T47D (cell line): Measurements from ENCODE around the gene FIBP.

ENCODE experiments used
- DNase-seq, 2 experiments: peaks; one replicate each; pipeline versions ENCODE4 v3.0.0 to v3.0.0-alpha.2; 2011 to 2012; ENCODE audit warnings: low read depth in 1 of 2, low spot score in 1 of 2
- JUND ChIP-seq: IDR thresholded peaks from 2 replicates; pipeline ENCODE4 v1.6.1; 2012; ENCODE audit warnings: low read depth
- in situ Hi-C: cut with HindIII; loops from 2 replicates; pipeline ENCODE4 v1.10.0; 2016; ENCODE audit warnings: low sequenced_read_pairs, low pct_unique_long_range_greater_than_20kb

The FIBP gene

DNA sequence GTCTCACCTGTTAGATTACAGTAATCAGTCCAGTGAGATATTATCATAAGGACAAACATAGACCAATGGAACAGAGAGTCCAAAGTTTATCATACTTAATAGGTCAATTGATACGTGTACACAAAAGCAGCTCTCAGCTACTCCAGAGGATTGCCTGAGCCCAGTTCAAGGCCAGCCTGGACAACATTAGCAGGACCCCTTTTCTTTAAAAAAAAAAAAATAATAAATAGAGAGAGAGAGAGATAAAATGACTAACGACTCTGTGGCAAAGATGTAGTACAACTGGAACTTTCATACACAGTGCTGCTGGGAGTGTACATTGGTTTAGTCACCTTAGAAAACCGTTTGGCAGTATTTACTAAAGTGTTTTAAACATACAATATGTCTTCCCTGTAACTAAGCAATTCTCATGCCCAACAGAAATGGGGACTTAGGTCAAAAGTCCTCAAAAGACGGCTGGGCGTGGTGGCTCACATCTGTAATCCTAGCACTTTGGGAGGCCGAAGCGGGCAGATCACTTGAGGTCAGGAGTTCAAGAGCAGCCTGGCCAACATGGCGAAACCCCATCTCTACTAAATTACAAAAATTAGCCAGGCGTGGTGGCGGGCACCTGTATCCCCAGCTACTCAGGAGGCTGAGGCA lies 43.9 kb downstream of the FIBP start:
- no peak for DNase-seq
- no peak for TF ChIP-seq JUND
- in situ Hi-C loops: no loop called here

DNA sequence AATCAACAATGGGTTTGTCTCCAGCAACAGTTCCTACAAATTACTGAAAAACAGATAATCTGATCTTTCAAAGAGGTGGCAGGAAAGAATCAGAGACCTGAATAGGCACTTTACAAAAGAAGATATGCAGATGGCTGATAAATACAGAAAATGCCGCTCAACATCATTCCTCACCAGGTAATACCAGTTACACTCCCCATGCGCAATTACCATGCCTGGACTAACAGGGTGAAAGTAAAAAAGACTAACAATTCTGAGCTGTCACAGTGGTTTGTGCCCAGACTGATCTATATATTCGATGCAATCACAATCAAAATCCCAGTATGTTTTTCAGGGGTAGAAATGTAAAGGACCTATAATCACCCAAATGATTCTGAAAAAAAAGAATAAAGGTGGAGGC lies 44.5 kb downstream of the FIBP start:
- no peak for TF ChIP-seq JUND
- in situ Hi-C loops: no loop called here
- DNase-seq: peak in 1 of 2 experiments; percentile 58

DNA sequence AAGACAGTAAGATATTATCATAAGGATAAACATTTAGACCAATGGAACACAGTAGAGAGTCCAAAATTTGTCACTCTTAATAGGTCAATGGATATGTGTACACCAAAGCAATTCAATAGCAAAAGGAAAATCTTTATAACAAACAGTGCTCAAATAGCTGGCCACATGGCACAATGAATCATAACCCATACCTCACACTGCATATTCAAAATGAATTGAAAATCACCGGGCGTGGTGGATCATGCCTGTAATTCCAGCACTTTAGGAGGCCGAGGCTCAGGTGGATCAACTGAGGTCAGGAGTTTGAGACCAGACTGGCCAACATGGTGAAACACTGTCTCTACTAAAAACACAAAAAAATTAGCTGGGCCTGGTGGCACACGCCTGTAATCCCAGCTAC lies 46.1 kb downstream of the FIBP start:
- in situ Hi-C loops: no loop called here
- peak in 1 of 2 experiments; percentile 24 for DNase-seq
- TF ChIP-seq JUND: no peak

DNA sequence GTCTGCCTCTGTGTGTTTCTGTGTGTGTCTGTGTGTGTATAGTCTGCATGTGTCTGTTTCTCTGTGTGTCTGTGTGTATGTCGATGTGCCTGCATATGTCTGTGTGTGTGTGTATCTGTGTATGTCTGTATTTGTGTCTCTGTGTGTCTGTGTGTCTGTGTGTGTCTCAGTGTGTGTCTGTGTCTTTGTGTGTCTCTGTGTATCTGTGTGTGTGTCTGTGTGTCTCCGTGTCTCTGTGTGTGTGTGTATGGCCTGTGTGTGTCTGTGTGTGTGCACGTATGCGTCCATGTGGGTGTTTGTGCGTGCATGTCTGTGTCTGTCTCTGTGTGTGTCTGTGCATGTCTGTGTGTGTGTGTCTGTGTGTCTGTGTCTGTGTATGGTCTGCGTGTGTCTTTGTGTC lies 54.1 kb downstream of the FIBP start:
- no peak for DNase-seq
- in situ Hi-C loops: no loop called here
- no peak for TF ChIP-seq JUND
